Subcutaneous abdominal adipose tissue (tissue), 5 donors: Measurements from ENCODE around the gene ATG16L1.

Source experiments
- H3K27ac ChIP-seq: one replicate; pipeline ENCODE4 v1.7.0; 2013; ENCODE audit warnings: low read depth, mild to moderate bottlenecking, inconsistent platforms, low read length, moderate library complexity
- H3K27me3 ChIP-seq, 5 donors: one replicate each; pipeline ENCODE4 v1.7.0; 2013; ENCODE audit warnings: low read length in 5 of 5, inconsistent platforms in 1 of 5; ENCODE audit not compliant: control insufficient read depth in 5 of 5, insufficient read depth in 4 of 5
- H3K36me3 ChIP-seq, 5 donors: one replicate each; pipeline ENCODE4 v1.7.0; 2013; ENCODE audit warnings: low read length in 5 of 5; ENCODE audit not compliant: control insufficient read depth in 5 of 5, insufficient read depth in 5 of 5
- H3K4me1 ChIP-seq, 5 donors: one replicate each; pipeline ENCODE4 v1.7.0; 2013; ENCODE audit warnings: low read length in 5 of 5, mild to moderate bottlenecking in 3 of 5, moderate library complexity in 1 of 5; ENCODE audit not compliant: control insufficient read depth in 5 of 5, insufficient read depth in 5 of 5
- H3K4me3 ChIP-seq, 5 donors: one replicate each; pipeline ENCODE4 v1.7.0; 2013; ENCODE audit warnings: low read length in 5 of 5, low read depth in 1 of 5
- H3K9ac ChIP-seq, 5 donors: one replicate each; pipeline ENCODE4 v1.7.0; 2013; ENCODE audit warnings: low read length in 5 of 5, mild to moderate bottlenecking in 4 of 5, moderate library complexity in 3 of 5
- H3K9me3 ChIP-seq, 5 donors: one replicate each; pipeline ENCODE4 v1.7.0; 2013; ENCODE audit warnings: low read length in 5 of 5; ENCODE audit not compliant: control insufficient read depth in 5 of 5
- donor health status: healthy.
- donor health status: healthy.
- donor health status: healthy.
- donor health status: healthy.
- donor health status: healthy.

The ATG16L1 gene

GRCh38 chr2:233252227-233252626 is 754 bp downstream of the ATG16L1 start:
- Histone ChIP-seq H3K9me3 (no peaks in the 10 kb centered on the region), H3K4me3 (peak overlapping the region; percentile 81 to 94 (median 90)), H3K27ac (peak overlapping the region; percentile 74), H3K9ac (peak overlapping the region; percentile 73 to 93 (median 84)), H3K36me3 (peaks cover 9 to 19% (median 15%) of the 10 kb centered on the region in 5 donors), H3K27me3 (no peaks in the 10 kb centered on the region), H3K4me1 (peaks cover 4 to 27% (median 19%) of the 10 kb centered on the region in 5 donors)

- H3K27me3 ChIP-seq: no peaks in the 10 kb centered on the region
- no peak overlapping the region for H3K9ac ChIP-seq
- H3K9me3 ChIP-seq: no peaks in the 10 kb centered on the region
- peaks cover 4 to 27% (median 19%) of the 10 kb centered on the region in 5 donors for H3K4me1 ChIP-seq
- peaks cover 21 to 40% (median 38%) of the 10 kb centered on the region in 5 donors for H3K36me3 ChIP-seq
- no peak overlapping the region for H3K27ac ChIP-seq
- H3K4me3 ChIP-seq: no peak overlapping the region
These were observed 3.7 kb downstream of the ATG16L1 start for GRCh38 chr2:233255151-233255550.

GRCh38 chr2:233256048-233256447 is 4.6 kb downstream of the ATG16L1 start:
- Histone ChIP-seq H3K9ac (no peak overlapping the region), H3K36me3 (peaks cover 26 to 48% (median 44%) of the 10 kb centered on the region in 5 donors), H3K4me1 (peaks cover 4 to 24% (median 19%) of the 10 kb centered on the region in 5 donors), H3K9me3 (no peaks in the 10 kb centered on the region), H3K27ac (no peak overlapping the region), H3K4me3 (no peak overlapping the region), H3K27me3 (no peaks in the 10 kb centered on the region)

- H3K4me3 ChIP-seq: no peak overlapping the region
- H3K9ac ChIP-seq: peak overlapping the region in 1 of 5 donors; percentile 5
- H3K27ac ChIP-seq: no peak overlapping the region
- H3K36me3 ChIP-seq: peaks cover 32 to 69% (median 64%) of the 10 kb centered on the region in 5 donors
- H3K4me1 ChIP-seq: peaks cover 0 to 10% (median 6%) of the 10 kb centered on the region in 5 donors
- H3K27me3 ChIP-seq: no peaks in the 10 kb centered on the region
- H3K9me3 ChIP-seq: no peaks in the 10 kb centered on the region
These were observed 6.7 kb downstream of the ATG16L1 start for GRCh38 chr2:233258211-233258610.

- Histone ChIP-seq H3K9me3 (no peaks in the 10 kb centered on the region), H3K4me3 (no peak overlapping the region), H3K9ac (no peak overlapping the region), H3K36me3 (peaks cover 34 to 79% (median 74%) of the 10 kb centered on the region in 5 donors), H3K4me1 (no peaks in the 10 kb centered on the region), H3K27me3 (no peaks in the 10 kb centered on the region), H3K27ac (no peak overlapping the region)
These were observed 8.3 kb downstream of the ATG16L1 start for GRCh38 chr2:233259730-233260129.

- Histone ChIP-seq H3K36me3 (peaks cover 36 to 87% (median 81%) of the 10 kb centered on the region in 5 donors), H3K9me3 (no peaks in the 10 kb centered on the region), H3K4me3 (no peak overlapping the region), H3K27me3 (no peaks in the 10 kb centered on the region), H3K4me1 (no peaks in the 10 kb centered on the region), H3K27ac (no peak overlapping the region), H3K9ac (no peak overlapping the region)
These were observed 9.2 kb downstream of the ATG16L1 start for GRCh38 chr2:233260661-233261060.

- Histone ChIP-seq H3K36me3 (peaks cover 36 to 95% (median 84%) of the 10 kb centered on the region in 5 donors), H3K27ac (no peak overlapping the region), H3K9ac (no peak overlapping the region), H3K9me3 (no peaks in the 10 kb centered on the region), H3K4me3 (no peak overlapping the region), H3K4me1 (no peaks in the 10 kb centered on the region), H3K27me3 (no peaks in the 10 kb centered on the region)
These were observed 10.5 kb downstream of the ATG16L1 start for GRCh38 chr2:233261819-233262555.

GRCh38 chr2:233262562-233262961 is 11.1 kb downstream of the ATG16L1 start:
- H3K4me1 ChIP-seq: no peaks in the 10 kb centered on the region
- no peak overlapping the region for H3K27ac ChIP-seq
- H3K4me3 ChIP-seq: no peak overlapping the region
- H3K27me3 ChIP-seq: no peaks in the 10 kb centered on the region
- H3K9me3 ChIP-seq: no peaks in the 10 kb centered on the region
- peaks cover 34 to 94% (median 85%) of the 10 kb centered on the region in 5 donors for H3K36me3 ChIP-seq
- no peak overlapping the region for H3K9ac ChIP-seq

GRCh38 chr2:233263045-233263570 is 11.6 kb downstream of the ATG16L1 start:
- Histone ChIP-seq H3K4me1 (no peaks in the 10 kb centered on the region), H3K27ac (no peak overlapping the region), H3K9ac (no peak overlapping the region), H3K36me3 (peaks cover 31 to 97% (median 87%) of the 10 kb centered on the region in 5 donors), H3K4me3 (no peak overlapping the region), H3K27me3 (no peaks in the 10 kb centered on the region), H3K9me3 (no peaks in the 10 kb centered on the region)

GRCh38 chr2:233264667-233265066 is 13.2 kb downstream of the ATG16L1 start:
- Histone ChIP-seq H3K27me3 (no peaks in the 10 kb centered on the region), H3K27ac (no peak overlapping the region), H3K9ac (no peak overlapping the region), H3K4me1 (no peaks in the 10 kb centered on the region), H3K9me3 (no peaks in the 10 kb centered on the region), H3K4me3 (no peak overlapping the region), H3K36me3 (peaks cover 41 to 95% (median 78%) of the 10 kb centered on the region in 5 donors)
